ENCODE results near the gene VEZT.

VEZT gene

DNA sequence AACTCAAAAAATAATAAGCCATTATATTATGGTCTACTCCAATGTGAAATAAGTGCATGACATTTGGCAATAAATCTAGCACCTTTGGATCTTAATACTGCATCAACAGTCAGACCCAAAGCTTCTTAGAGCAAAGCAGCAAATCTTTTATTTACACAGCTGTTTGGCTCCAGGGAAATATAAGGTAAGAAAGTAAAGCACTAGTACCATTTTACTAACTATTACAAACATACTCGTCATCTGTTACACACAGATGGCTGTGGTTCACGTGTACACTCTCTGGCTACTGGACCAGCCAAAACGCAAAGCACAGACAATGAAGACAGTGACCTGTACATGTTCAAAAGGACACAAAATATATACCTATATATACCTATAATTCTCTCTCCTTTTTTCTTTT is 3.1 kb upstream of the VEZT start:
- no peak for ATAC-seq
- no peak for TF ChIP-seq BACH2 (CRISPR knock-in tag; IDR thresholded peaks at IDR 0.05; ENCODE audit: borderline replicate concordance)

DNA sequence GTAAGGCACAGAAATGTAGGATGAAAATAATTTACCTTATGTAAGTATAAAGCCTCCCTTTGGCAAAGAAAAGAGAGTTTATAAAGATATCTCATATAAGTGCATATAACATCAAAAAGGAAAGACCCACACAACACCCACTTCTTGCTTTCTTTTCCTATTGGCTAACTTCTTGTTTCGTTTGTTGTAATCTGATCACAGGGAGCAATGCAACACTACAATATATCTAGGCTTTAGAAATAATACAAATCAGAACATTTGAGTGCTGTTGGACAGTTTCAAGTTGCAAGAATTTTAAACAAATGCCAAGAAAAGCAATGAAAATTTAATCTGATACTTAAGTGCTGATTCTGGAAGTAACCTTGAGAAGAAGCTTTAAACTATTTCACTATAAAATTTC is 1.7 kb upstream of the VEZT start:
- TF ChIP-seq ISL1 (CRISPR knock-in tag; IDR thresholded peaks at IDR 0.05) (0 out of 2 replicates have a peak, but pooled peaks have one; percentile 8), ARNTL (CRISPR knock-in tag; IDR thresholded peaks at IDR 0.05; ENCODE audit: borderline replicate concordance, low read depth) (no peak)
- peak; percentile 10; the same call in 2 of the 3 replicates for ATAC-seq

DNA sequence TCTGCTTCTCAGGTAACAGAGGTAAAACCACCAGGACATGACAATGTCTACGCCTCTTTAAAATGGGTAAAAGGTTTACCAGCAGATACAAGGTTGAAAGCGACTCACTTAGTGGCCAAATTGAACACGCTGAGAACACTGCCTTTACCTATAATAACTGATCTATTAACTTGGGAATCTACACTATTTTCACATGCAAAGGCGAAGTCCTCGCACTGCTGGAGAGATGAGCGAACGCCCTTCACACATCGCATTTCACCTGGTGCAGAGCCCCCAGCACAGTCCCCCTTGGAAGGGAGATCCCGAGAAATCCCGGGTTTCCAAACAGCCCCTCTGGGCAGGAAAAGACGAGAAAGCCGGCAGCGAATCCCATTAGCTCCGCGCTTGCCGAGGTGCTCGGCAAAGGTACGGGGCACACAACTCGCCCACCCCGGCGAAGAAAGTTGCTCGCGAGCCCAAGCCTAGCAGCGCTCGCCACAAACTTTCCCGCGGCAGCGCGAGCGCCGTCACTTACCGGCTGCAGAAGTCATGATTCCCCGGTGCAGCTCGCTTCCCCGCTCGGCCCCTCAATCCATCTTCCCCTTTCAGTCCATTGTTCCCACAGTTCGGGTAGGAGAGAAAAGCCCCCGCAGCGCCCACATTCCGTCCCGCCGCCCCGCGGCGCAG is 763 bp upstream of the VEZT start:
- TF ChIP-seq ZNF8 (CRISPR knock-in tag; IDR thresholded peaks at IDR 0.05), result no peak
- TF ChIP-seq, protein P1, sequence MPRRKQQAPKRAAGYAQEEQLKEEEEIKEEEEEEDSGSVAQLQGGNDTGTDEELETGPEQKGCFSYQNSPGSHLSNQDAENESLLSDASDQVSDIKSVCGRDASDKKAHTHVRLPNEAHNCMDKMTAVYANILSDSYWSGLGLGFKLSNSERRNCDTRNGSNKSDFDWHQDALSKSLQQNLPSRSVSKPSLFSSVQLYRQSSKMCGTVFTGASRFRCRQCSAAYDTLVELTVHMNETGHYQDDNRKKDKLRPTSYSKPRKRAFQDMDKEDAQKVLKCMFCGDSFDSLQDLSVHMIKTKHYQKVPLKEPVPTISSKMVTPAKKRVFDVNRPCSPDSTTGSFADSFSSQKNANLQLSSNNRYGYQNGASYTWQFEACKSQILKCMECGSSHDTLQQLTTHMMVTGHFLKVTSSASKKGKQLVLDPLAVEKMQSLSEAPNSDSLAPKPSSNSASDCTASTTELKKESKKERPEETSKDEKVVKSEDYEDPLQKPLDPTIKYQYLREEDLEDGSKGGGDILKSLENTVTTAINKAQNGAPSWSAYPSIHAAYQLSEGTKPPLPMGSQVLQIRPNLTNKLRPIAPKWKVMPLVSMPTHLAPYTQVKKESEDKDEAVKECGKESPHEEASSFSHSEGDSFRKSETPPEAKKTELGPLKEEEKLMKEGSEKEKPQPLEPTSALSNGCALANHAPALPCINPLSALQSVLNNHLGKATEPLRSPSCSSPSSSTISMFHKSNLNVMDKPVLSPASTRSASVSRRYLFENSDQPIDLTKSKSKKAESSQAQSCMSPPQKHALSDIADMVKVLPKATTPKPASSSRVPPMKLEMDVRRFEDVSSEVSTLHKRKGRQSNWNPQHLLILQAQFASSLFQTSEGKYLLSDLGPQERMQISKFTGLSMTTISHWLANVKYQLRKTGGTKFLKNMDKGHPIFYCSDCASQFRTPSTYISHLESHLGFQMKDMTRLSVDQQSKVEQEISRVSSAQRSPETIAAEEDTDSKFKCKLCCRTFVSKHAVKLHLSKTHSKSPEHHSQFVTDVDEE (CRISPR knock-in tag; IDR thresholded peaks at IDR 0.05), result no peak
- TF ChIP-seq ARNTL (CRISPR knock-in tag; IDR thresholded peaks at IDR 0.05; ENCODE audit: borderline replicate concordance, low read depth), result no peak
- no peak for TF ChIP-seq SNAI2 (CRISPR knock-in tag; IDR thresholded peaks at IDR 0.05)
- TF ChIP-seq, protein P2, sequence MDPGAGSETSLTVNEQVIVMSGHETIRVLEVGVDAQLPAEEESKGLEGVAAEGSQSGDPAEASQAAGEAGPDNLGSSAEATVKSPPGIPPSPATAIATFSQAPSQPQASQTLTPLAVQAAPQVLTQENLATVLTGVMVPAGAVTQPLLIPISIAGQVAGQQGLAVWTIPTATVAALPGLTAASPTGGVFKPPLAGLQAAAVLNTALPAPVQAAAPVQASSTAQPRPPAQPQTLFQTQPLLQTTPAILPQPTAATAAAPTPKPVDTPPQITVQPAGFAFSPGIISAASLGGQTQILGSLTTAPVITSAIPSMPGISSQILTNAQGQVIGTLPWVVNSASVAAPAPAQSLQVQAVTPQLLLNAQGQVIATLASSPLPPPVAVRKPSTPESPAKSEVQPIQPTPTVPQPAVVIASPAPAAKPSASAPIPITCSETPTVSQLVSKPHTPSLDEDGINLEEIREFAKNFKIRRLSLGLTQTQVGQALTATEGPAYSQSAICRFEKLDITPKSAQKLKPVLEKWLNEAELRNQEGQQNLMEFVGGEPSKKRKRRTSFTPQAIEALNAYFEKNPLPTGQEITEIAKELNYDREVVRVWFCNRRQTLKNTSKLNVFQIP (CRISPR knock-in tag; IDR thresholded peaks at IDR 0.05; ENCODE audit: borderline replicate concordance, low read depth), result no peak
- TF ChIP-seq, protein P3, sequence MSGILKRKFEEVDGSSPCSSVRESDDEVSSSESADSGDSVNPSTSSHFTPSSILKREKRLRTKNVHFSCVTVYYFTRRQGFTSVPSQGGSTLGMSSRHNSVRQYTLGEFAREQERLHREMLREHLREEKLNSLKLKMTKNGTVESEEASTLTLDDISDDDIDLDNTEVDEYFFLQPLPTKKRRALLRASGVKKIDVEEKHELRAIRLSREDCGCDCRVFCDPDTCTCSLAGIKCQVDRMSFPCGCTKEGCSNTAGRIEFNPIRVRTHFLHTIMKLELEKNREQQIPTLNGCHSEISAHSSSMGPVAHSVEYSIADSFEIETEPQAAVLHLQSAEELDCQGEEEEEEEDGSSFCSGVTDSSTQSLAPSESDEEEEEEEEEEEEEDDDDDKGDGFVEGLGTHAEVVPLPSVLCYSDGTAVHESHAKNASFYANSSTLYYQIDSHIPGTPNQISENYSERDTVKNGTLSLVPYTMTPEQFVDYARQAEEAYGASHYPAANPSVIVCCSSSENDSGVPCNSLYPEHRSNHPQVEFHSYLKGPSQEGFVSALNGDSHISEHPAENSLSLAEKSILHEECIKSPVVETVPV (CRISPR knock-in tag; IDR thresholded peaks at IDR 0.05), result no peak
- no peak for TF ChIP-seq ZC3H10 (CRISPR knock-in tag; IDR thresholded peaks at IDR 0.05)
- no peak for TF ChIP-seq ZNF565 (CRISPR knock-in tag; conservative IDR thresholded peaks at IDR 0.05; ENCODE audit: low read depth)
- TF ChIP-seq OSR1 (CRISPR knock-in tag; IDR thresholded peaks at IDR 0.05), result no peak
- no peak for TF ChIP-seq GLIS3 (CRISPR knock-in tag; IDR thresholded peaks at IDR 0.05)
- ATAC-seq, result peak; percentile 27

DNA sequence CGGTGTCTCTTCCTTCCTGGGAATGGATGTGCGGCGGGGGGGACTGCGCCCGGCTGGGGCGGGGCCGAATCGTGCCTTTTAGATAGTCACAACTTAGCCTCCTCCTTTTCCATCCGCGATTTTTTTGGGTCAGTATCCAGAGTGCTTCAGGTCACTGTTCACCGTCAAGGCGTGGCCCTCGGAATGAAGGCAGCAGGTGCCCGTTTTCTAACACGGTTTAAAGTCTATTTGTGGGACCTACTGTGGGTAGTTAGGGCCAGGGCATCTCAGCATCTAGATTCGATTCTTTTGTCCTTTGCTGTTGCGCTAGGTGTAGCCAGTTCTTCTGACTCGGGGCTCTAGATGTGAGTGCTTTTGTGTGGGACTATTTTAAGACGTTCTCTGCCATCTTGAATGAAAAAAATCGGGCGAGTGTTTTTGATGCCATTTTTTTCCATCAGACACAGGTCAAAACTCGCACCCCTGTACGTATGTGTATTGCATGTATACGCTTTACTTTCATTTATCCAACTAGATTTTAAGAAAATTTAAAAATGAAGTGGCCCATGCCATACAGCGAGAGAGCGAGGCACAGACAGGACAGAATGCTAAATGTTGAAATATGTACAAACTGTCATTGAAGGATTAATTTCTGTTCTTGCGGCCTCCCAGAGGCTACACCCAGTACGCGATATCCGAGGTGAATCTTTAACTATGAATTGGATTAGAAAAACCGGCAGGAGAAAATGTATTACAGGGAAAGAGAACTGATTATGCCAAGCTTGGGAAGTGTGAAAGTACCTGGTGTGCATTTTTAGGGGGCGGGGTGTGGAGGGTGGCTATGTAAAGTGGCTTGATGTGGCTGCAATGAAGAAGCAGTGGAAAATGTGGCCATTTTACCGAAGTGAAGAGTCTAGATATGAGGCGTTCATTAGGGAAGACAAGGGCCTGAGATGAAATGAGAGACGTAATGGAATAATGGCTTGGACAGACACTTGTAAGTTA is 835 bp downstream of the VEZT start:
- TF ChIP-seq RARB (CRISPR knock-in tag; IDR thresholded peaks at IDR 0.05) (no peak), ISL1 (CRISPR knock-in tag; IDR thresholded peaks at IDR 0.05) (0 out of 2 replicates have a peak, but pooled peaks have one; percentile 16)
- TF ChIP-seq, protein P4, sequence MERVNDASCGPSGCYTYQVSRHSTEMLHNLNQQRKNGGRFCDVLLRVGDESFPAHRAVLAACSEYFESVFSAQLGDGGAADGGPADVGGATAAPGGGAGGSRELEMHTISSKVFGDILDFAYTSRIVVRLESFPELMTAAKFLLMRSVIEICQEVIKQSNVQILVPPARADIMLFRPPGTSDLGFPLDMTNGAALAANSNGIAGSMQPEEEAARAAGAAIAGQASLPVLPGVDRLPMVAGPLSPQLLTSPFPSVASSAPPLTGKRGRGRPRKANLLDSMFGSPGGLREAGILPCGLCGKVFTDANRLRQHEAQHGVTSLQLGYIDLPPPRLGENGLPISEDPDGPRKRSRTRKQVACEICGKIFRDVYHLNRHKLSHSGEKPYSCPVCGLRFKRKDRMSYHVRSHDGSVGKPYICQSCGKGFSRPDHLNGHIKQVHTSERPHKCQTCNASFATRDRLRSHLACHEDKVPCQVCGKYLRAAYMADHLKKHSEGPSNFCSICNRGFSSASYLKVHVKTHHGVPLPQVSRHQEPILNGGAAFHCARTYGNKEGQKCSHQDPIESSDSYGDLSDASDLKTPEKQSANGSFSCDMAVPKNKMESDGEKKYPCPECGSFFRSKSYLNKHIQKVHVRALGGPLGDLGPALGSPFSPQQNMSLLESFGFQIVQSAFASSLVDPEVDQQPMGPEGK (CRISPR knock-in tag; IDR thresholded peaks at IDR 0.05; ENCODE audit: borderline replicate concordance), result no peak; the same call in 1 of the 2 replicates
- peak; percentile 9 for ATAC-seq

DNA sequence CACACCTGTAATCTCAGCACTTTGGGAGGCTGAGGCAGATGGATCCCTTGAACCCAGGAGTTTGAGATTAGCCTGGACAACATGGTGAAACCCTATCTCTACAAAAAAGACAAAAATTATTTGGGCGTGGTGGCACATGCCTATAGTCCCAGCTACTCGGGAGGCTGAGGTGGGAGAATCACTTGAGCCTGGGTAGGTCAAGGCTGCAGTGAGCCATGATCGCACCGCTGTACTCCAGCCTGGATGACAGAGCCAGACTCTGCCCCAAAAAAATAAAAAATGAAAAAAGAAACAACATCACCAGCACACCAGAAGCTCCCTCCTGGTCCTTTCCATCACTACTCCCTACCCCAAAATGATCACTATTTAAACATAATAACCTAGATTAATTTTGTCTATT is 2.6 kb downstream of the VEZT start:
- TF ChIP-seq, protein P3 (CRISPR knock-in tag; IDR thresholded peaks at IDR 0.05), result no peak
- TF ChIP-seq OSR1 (CRISPR knock-in tag; IDR thresholded peaks at IDR 0.05) (no peak), ISL1 (CRISPR knock-in tag; IDR thresholded peaks at IDR 0.05) (no peak), ZFP3 (CRISPR knock-in tag; IDR thresholded peaks at IDR 0.05) (no peak), ARNTL (CRISPR knock-in tag; IDR thresholded peaks at IDR 0.05; ENCODE audit: borderline replicate concordance, low read depth) (no peak)
- ATAC-seq, result no peak

All from SK-N-SH treated with all-trans-retinoic acid at 6 μM for 48 hours (cell line).